ENCODE measurements around the gene SLMAP.

- TF ChIP-seq, protein P1, sequence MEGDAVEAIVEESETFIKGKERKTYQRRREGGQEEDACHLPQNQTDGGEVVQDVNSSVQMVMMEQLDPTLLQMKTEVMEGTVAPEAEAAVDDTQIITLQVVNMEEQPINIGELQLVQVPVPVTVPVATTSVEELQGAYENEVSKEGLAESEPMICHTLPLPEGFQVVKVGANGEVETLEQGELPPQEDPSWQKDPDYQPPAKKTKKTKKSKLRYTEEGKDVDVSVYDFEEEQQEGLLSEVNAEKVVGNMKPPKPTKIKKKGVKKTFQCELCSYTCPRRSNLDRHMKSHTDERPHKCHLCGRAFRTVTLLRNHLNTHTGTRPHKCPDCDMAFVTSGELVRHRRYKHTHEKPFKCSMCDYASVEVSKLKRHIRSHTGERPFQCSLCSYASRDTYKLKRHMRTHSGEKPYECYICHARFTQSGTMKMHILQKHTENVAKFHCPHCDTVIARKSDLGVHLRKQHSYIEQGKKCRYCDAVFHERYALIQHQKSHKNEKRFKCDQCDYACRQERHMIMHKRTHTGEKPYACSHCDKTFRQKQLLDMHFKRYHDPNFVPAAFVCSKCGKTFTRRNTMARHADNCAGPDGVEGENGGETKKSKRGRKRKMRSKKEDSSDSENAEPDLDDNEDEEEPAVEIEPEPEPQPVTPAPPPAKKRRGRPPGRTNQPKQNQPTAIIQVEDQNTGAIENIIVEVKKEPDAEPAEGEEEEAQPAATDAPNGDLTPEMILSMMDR (IDR thresholded peaks at IDR 0.05): no peak
- TF ChIP-seq EP300 (IDR thresholded peaks at IDR 0.05) (no peak), POLR2AphosphoS5 (IDR thresholded peaks at IDR 0.05) (no peak), POLR2A (IDR thresholded peaks at IDR 0.05) (no peak)
Observed at GRCh38 chr3:57745101-57745500, 11.0 kb upstream of the SLMAP start.

All from sigmoid colon (tissue), 4 donors.